CD4-positive, alpha-beta memory T cell (primary cell): ENCODE measurements around the gene RING1. TPM values are rescaled to one million over a fixed set of nuclear protein-coding genes. Genes with fewer than 3 reads are reported as not detected.
"Not testable (repeated sequence)": the region's sequence is repeated elsewhere in the genome, so short reads cannot be mapped to it uniquely, and the experiment has no call there.

Experiments used
- CTCF ChIA-PET: fragments of 350-600 bp; sonication (Branson Sonifier 250); formaldehyde crosslinking; loops from one replicate; lab custom pipeline; 2021; ENCODE audit warnings: inconsistent platforms; ENCODE audit not compliant: partially characterized antibody; lab: Charles Lee
- POLR2A ChIA-PET: fragments of 350-600 bp; sonication (Branson Sonifier 250); formaldehyde crosslinking; loops from one replicate; lab custom pipeline; 2021; ENCODE audit not compliant: partially characterized antibody; lab: Charles Lee
- DNase-seq, 5 donors: peaks; one replicate each; pipeline versions ENCODE4 v3.0.0 to v3.0.0-alpha.2; 2020 to 2022; ENCODE audit warnings: mixed read lengths in 1 of 5
- H3K27ac ChIP-seq: one replicate; pipeline ENCODE4 v1.7.0; 2013; ENCODE audit warnings: low read depth, low read length
- H3K27me3 ChIP-seq: 2 replicates; pipeline ENCODE4 v1.7.0; 2013; ENCODE audit warnings: mild to moderate bottlenecking, low read length, moderate library complexity; ENCODE audit not compliant: insufficient read depth
- H3K36me3 ChIP-seq: 2 replicates; pipeline ENCODE4 v1.7.0; 2013; ENCODE audit warnings: mild to moderate bottlenecking, low read length, moderate library complexity; ENCODE audit not compliant: insufficient read depth
- H3K4me1 ChIP-seq: 2 replicates; pipeline ENCODE4 v1.7.0; 2013; ENCODE audit warnings: mild to moderate bottlenecking, low read length, moderate library complexity; ENCODE audit not compliant: insufficient read depth
- H3K4me3 ChIP-seq, 2 donors: one replicate each; pipeline ENCODE4 v1.7.0; 2013; ENCODE audit warnings: low read length in 2 of 2, mild to moderate bottlenecking in 1 of 2
- H3K9me3 ChIP-seq, 2 donors: one replicate each; pipeline ENCODE4 v1.7.0; 2013; ENCODE audit warnings: low read length in 2 of 2, control low read depth in 1 of 2; ENCODE audit not compliant: control insufficient read depth in 1 of 2
- H3K27ac Mint-ChIP-seq, 7 donors: one replicate each; pipeline ENCODE4 v1.8.0; 2020 to 2021; ENCODE audit warnings: mixed read lengths in 7 of 7, mild to moderate bottlenecking in 6 of 7, inconsistent platforms in 3 of 7, moderate library complexity in 3 of 7
- H3K27me3 Mint-ChIP-seq, 2 donors: one replicate each; pipeline ENCODE4 v1.8.0; 2020 to 2021; ENCODE audit warnings: mixed read lengths in 2 of 2
- H3K36me3 Mint-ChIP-seq, 2 donors: one replicate each; pipeline ENCODE4 v1.8.0; 2020 to 2021; ENCODE audit warnings: mixed read lengths in 2 of 2, inconsistent platforms in 1 of 2, mild to moderate bottlenecking in 1 of 2
- H3K4me1 Mint-ChIP-seq, 4 donors: one replicate each; pipeline ENCODE4 v1.8.0; 2020 to 2021; ENCODE audit warnings: mixed read lengths in 4 of 4, mild to moderate bottlenecking in 1 of 4
- H3K4me3 Mint-ChIP-seq, 8 donors: one replicate each; pipeline ENCODE4 v1.8.0; 2020 to 2021; ENCODE audit warnings: mixed read lengths in 8 of 8, mild to moderate bottlenecking in 7 of 8, moderate library complexity in 6 of 8, inconsistent platforms in 3 of 8
- H3K9me3 Mint-ChIP-seq, 8 donors: one replicate each; pipeline ENCODE4 v1.8.0; 2020 to 2021; ENCODE audit warnings: mixed read lengths in 8 of 8, mild to moderate bottlenecking in 5 of 8, inconsistent platforms in 3 of 8, moderate library complexity in 1 of 8
- intact Hi-C: fragments of 100-400 bp; cut with micrococcal nuclease; formaldehyde crosslinking; loops from one replicate; pipeline ENCODE4 v1.15.1; 2023
- polyA plus RNA-seq, 2 donors: library from polyadenylated mRNA; unstranded; fragments of 300-500 nt; fragmentation: Illumina TruSeq; gene quantifications; one replicate each; pipeline ENCODE4 v1.2.3, GENCODE V29; 2021
- total RNA-seq, 2 experiments: library from RNA; stranded (reverse); gene quantifications; one replicate each; pipeline ENCODE4 v1.2.3, GENCODE V29; 2021

Gene RING1
- total and polyA plus RNA-seq, 4 experiments from 2014 or later = 3.4 to 38.4 (median 22.3) TPM

DNA sequence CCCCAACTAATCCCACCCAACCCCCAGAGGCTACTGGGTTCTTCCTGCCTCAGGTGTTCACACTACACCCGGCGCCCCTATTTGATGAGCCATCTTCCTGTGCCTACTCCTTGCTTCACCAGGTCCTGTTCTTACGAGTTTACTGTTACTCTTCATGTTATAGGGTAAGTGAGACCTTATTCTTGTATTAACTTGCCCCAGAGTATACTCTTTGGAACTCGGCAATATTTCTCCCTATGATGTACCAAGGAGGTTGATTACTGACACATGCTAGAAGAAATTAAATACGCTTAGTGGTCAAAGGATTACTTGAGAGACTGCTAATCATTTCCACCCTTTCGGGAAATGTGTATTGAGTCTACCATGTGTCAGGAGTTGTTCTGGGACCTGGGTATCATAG lies 8.9 kb downstream of the RING1 start:
- DNase-seq = no peak
- no peak overlapping the region for H3K4me3 Mint-ChIP-seq
- H3K9me3 Mint-ChIP-seq = peaks cover 0 to 1% (median 0%) of the 10 kb centered on the region in 8 donors
- H3K27ac Mint-ChIP-seq = no peak overlapping the region
- ChIA-PET POLR2A (no interaction called here), CTCF (no interaction called here)
- H3K4me3 ChIP-seq = no peak overlapping the region
- no peaks in the 10 kb centered on the region for H3K36me3 ChIP-seq
- no peak overlapping the region for H3K27ac ChIP-seq
- peaks cover 2 to 4% of the 10 kb centered on the region in 2 donors for H3K36me3 Mint-ChIP-seq
- peaks cover 20 to 51% of the 10 kb centered on the region in 2 donors for H3K27me3 Mint-ChIP-seq
- peaks cover 7% of the 10 kb centered on the region for H3K27me3 ChIP-seq
- peaks cover 13 to 23% (median 18%) of the 10 kb centered on the region in 4 donors for H3K4me1 Mint-ChIP-seq
- H3K4me1 ChIP-seq = peaks cover 14% of the 10 kb centered on the region
- no peaks in the 10 kb centered on the region for H3K9me3 ChIP-seq
- intact Hi-C loops = no loop called here

DNA sequence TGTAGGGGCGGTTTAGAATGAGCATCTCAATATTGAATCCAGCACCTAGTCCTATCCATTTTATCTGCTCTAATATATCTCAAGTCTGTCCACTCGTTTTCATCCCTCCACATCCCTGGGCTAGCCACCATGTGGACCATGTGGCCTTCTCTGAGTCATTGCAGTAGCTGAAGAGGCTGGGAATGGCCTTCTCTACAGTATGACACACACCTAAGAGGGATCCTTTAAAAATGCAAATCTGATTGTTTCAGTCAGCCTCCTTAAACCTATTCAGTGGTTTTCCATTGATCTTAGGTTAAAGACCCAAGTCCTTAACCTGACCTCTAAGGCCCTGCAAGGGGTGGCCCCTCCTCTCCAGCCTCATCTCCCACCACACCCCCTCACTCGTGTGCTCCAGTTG lies 9.4 kb downstream of the RING1 start:
- no peak overlapping the region for H3K27ac Mint-ChIP-seq
- CTCF ChIA-PET = no interaction called here

DNA sequence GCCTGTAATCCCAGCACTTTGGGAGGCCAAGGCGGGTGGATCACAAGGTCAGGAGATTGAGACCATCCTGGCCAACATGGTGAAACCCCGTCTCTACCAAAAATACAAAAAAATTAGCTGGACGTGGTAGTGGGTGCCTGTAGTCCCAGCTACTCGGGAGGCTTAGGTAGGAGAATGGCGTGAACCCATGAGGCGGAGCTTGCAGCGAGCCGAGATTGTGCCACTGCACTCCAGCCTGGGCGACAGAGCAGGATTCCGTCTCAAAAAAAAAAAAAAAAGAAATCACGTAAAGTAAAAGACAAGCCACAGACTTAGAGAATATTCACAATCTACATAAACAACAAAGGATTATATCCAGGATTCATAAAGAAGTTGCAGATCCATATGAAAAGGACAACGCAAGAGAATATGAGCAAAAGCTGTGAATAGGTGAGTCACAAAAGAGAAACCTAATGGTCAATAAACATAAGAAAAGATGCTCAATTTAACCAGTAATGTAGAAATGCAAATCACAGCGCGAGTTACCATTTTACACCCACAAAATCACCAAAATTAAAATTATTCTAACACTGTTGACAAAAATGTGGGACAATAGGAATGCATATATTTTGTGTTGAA lies 18.3 kb downstream of the RING1 start:
- POLR2A ChIA-PET = interaction anchor here (1.3 to 1.4 kb wide), 2 partner anchors 18 to 22 kb away, joined by 3 to 4 read pairs; partner anchors contain the start of gene RING1
- DNase-seq, H3K36me3 ChIP-seq, H3K27ac Mint-ChIP-seq, H3K27ac ChIP-seq, H3K4me3 Mint-ChIP-seq, H3K27me3 ChIP-seq, H3K4me1 ChIP-seq, H3K4me1 Mint-ChIP-seq, H3K9me3 ChIP-seq, H3K36me3 Mint-ChIP-seq, H3K9me3 Mint-ChIP-seq, H3K4me3 ChIP-seq, intact Hi-C loops: not testable (repeated sequence)
- CTCF ChIA-PET = interaction anchor here (0.7 to 1.2 kb wide), 4 partner anchors 12 to 29 kb away, joined by 3 to 4 read pairs (median 3); no protein-coding TSS in a partner anchor
- H3K27me3 Mint-ChIP-seq = peaks cover 21 to 28% of the 10 kb centered on the region in 2 donors

More for the DNA sequence above, 9.4 kb downstream of the RING1 start:
- H3K27ac ChIP-seq = no peak overlapping the region
- no peak for DNase-seq
- Mint-ChIP-seq H3K9me3 (peaks cover 0 to under 1% (median 0%) of the 10 kb centered on the region in 8 donors), H3K4me3 (no peak overlapping the region), H3K4me1 (peaks cover 11 to 18% (median 16%) of the 10 kb centered on the region in 4 donors), H3K36me3 (no peaks in the 10 kb centered on the region), H3K27me3 (peaks cover 21 to 52% of the 10 kb centered on the region in 2 donors)
- POLR2A ChIA-PET = interaction anchor here (1.7 kb wide), 1 partner anchor 9 kb away, joined by 5 read pairs; the partner anchor contains the start of gene RING1
- intact Hi-C loops = no loop called here
- H3K4me3 ChIP-seq = no peak overlapping the region
- H3K27me3 ChIP-seq = peaks cover 7% of the 10 kb centered on the region
- H3K4me1 ChIP-seq = peaks cover 14% of the 10 kb centered on the region
- H3K36me3 ChIP-seq = no peaks in the 10 kb centered on the region
- H3K9me3 ChIP-seq = no peaks in the 10 kb centered on the region

DNA sequence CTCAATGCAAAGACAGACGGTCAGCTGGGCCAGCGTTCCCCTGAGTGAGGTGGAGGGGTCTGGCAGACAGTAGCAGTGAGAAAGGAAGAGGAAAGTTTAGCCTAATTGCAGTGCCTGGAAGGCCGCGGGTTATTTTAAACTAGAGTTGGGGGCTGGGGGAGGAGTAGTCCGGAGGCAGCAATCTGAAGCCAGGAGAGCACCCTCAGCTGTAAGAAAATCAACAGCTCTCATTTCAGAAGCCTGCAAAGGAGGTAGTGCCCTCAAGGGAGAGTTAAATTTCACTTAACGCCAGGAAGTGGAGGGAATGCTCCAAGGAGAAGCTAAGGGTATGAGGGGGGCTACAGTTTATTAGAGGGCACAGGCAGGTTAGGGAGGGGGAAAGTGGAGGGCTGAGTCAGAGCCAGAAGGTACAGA lies 26.9 kb downstream of the RING1 start:
- Histone ChIP-seq H3K9me3 (no peaks in the 10 kb centered on the region), H3K27me3 (no peaks in the 10 kb centered on the region), H3K4me3 (no peak overlapping the region), H3K27ac (no peak overlapping the region), H3K36me3 (no peaks in the 10 kb centered on the region), H3K4me1 (no peaks in the 10 kb centered on the region)
- ChIA-PET CTCF (interaction anchor here (1.0 to 1.2 kb wide), 2 partner anchors 13 to 109 kb away, joined by 3 read pairs; no protein-coding TSS in a partner anchor), POLR2A (no interaction called here)
- Mint-ChIP-seq H3K27me3 (peaks cover 16 to 27% of the 10 kb centered on the region in 2 donors), H3K4me1 (no peaks in the 10 kb centered on the region), H3K9me3 (no peaks in the 10 kb centered on the region), H3K4me3 (no peak overlapping the region), H3K27ac (no peak overlapping the region), H3K36me3 (no peaks in the 10 kb centered on the region)
- intact Hi-C loops = no loop called here
- no peak for DNase-seq

DNA sequence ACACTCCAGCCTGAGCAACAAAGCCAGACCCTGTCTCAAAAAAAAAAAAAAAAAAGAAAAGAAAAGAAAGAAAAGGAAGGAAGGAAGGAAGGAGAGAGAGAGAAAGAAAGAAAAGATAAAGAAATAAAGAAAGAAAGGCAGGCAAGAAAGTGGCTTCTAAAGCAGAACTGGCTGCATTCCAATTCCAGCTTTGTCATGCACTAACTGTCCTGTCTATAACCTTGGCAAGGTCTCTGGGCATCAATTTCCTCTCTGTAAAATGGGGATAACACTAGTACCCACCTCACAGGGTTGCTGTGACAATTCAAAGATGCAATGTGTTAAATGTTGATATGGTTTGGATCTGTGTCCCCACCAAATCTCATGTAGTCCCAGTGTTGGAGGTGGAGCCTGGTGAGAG lies 28.0 kb downstream of the RING1 start:
- intact Hi-C loops = no loop called here
- H3K36me3 Mint-ChIP-seq = no peaks in the 10 kb centered on the region
- Histone ChIP-seq H3K27me3 (no peaks in the 10 kb centered on the region), H3K27ac (no peak overlapping the region), H3K36me3 (no peaks in the 10 kb centered on the region), H3K4me3 (no peak overlapping the region), H3K9me3 (no peaks in the 10 kb centered on the region), H3K4me1 (no peaks in the 10 kb centered on the region)
- no peak overlapping the region for H3K27ac Mint-ChIP-seq
- CTCF ChIA-PET = interaction anchor here (1.2 kb wide), 1 partner anchor 12 kb away, joined by 3 read pairs; no protein-coding TSS in a partner anchor
- no peaks in the 10 kb centered on the region for H3K9me3 Mint-ChIP-seq
- no peaks in the 10 kb centered on the region for H3K4me1 Mint-ChIP-seq
- POLR2A ChIA-PET = interaction anchor here (1.0 kb wide), 1 partner anchor 27 kb away, joined by 3 read pairs; no protein-coding TSS in a partner anchor
- H3K27me3 Mint-ChIP-seq = peaks cover 14 to 24% of the 10 kb centered on the region in 2 donors
- DNase-seq = no peak
- H3K4me3 Mint-ChIP-seq = no peak overlapping the region

DNA sequence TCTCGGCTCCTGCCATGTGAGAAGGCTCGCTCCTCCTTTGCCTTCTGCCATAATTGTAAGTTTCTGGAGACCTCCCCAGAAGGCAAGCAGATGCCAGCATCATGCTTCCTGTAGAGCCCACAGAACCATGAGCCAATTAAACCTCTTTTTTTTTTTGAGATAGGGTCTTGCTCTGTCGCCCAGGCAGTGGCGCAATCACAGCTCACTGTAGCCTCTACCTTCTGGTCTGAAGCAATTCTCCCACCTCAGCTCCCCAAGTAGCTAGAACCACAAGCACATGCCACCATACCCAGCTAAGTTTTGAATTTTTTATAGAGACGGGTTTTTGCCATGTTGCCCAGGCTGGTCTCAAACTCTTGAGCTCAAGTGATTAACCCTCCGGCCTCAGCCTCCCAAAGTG lies 28.6 kb downstream of the RING1 start:
- no peaks in the 10 kb centered on the region for H3K9me3 ChIP-seq
- Mint-ChIP-seq H3K4me3 (no peak overlapping the region), H3K36me3 (no peaks in the 10 kb centered on the region), H3K4me1 (peaks cover 1 to 3% (median 2%) of the 10 kb centered on the region in 4 donors), H3K9me3 (no peaks in the 10 kb centered on the region), H3K27ac (no peak overlapping the region), H3K27me3 (peaks cover 12 to 21% of the 10 kb centered on the region in 2 donors)
- no peaks in the 10 kb centered on the region for H3K27me3 ChIP-seq
- peaks cover 3% of the 10 kb centered on the region for H3K4me1 ChIP-seq
- H3K4me3 ChIP-seq = no peak overlapping the region
- H3K36me3 ChIP-seq = no peaks in the 10 kb centered on the region
- H3K27ac ChIP-seq = no peak overlapping the region
- no peak for DNase-seq
- CTCF ChIA-PET = no interaction called here
- intact Hi-C loops = no loop called here
- POLR2A ChIA-PET = interaction anchor here (1.0 kb wide), 1 partner anchor 28 kb away, joined by 3 read pairs; no protein-coding TSS in a partner anchor

DNA sequence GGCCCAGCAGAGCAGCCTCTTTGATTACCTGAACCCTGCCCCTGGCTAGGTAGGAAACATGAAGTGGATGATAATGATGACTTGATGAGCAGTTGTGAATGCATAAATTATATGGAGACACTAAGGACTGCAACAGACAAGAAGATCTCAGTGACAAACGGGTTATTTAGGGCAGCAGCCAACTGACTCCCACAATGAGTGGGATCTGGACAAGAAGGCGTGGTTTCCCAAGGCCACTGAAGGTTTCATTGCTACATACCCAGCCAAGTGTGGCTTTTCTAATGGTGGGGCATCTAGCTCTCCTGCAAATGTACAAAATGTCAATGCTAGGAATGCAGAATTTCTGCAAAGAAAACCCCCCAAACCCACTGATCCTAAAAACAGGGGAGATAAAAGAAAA lies 29.4 kb downstream of the RING1 start:
- no peak for DNase-seq
- peaks cover 9 to 23% of the 10 kb centered on the region in 2 donors for H3K27me3 Mint-ChIP-seq
- H3K9me3 ChIP-seq = no peaks in the 10 kb centered on the region
- H3K4me3 ChIP-seq = no peak overlapping the region
- H3K27ac ChIP-seq = no peak overlapping the region
- no peak overlapping the region for H3K27ac Mint-ChIP-seq
- H3K4me1 Mint-ChIP-seq = peaks cover 3 to 7% (median 5%) of the 10 kb centered on the region in 4 donors
- no peaks in the 10 kb centered on the region for H3K27me3 ChIP-seq
- intact Hi-C loops = no loop called here
- H3K4me1 ChIP-seq = peaks cover 4% of the 10 kb centered on the region
- POLR2A ChIA-PET = no interaction called here
- CTCF ChIA-PET = interaction anchor here (0.9 kb wide), 1 partner anchor 11 kb away, joined by 4 read pairs; no protein-coding TSS in a partner anchor
- H3K9me3 Mint-ChIP-seq = no peaks in the 10 kb centered on the region
- no peaks in the 10 kb centered on the region for H3K36me3 ChIP-seq
- H3K36me3 Mint-ChIP-seq = no peaks in the 10 kb centered on the region
- no peak overlapping the region for H3K4me3 Mint-ChIP-seq
